Measurements from ENCODE around the gene DMP1.

DMP1 gene

GRCh38 chr4:87680271-87680670, 30.2 kb downstream of the DMP1 start:
- in situ Hi-C loops (cut with MboI; ENCODE audit: low sequenced_read_pairs), result loop anchor here (25.0 kb wide), 1 partner anchor 157 kb away; the partner anchor contains the start of gene MEPE

GRCh38 chr4:87688316-87688715, 38.2 kb downstream of the DMP1 start:
- in situ Hi-C loops (cut with MboI; ENCODE audit: low sequenced_read_pairs), result loop anchor here (25.0 kb wide), 1 partner anchor 149 kb away; the partner anchor contains the start of gene MEPE

- in situ Hi-C loops (cut with MboI; ENCODE audit: low sequenced_read_pairs), result loop anchor here (25.0 kb wide), 1 partner anchor 146 kb away; the partner anchor contains the start of gene MEPE
Observed at GRCh38 chr4:87690947-87691346, 40.9 kb downstream of the DMP1 start.

- in situ Hi-C loops (cut with MboI; ENCODE audit: low sequenced_read_pairs), result loop anchor here (25.0 kb wide), 1 partner anchor 145 kb away; the partner anchor contains the start of gene MEPE
Observed at GRCh38 chr4:87692060-87692459, 42.0 kb downstream of the DMP1 start.

- in situ Hi-C loops (cut with MboI; ENCODE audit: low sequenced_read_pairs), result loop anchor here (25.0 kb wide), 1 partner anchor 140 kb away; the partner anchor contains the start of gene MEPE
Observed at GRCh38 chr4:87697272-87697671, 47.2 kb downstream of the DMP1 start.

GRCh38 chr4:87697945-87698344, 47.9 kb downstream of the DMP1 start:
- in situ Hi-C loops (cut with MboI; ENCODE audit: low sequenced_read_pairs), result loop anchor here (25.0 kb wide), 1 partner anchor 139 kb away; the partner anchor contains the start of gene MEPE

GRCh38 chr4:87698394-87698793, 48.3 kb downstream of the DMP1 start:
- in situ Hi-C loops (cut with MboI; ENCODE audit: low sequenced_read_pairs), result loop anchor here (25.0 kb wide), 1 partner anchor 139 kb away; the partner anchor contains the start of gene MEPE

GRCh38 chr4:87704001-87704400, 53.9 kb downstream of the DMP1 start:
- in situ Hi-C loops (cut with MboI; ENCODE audit: low sequenced_read_pairs), result no loop called here

- in situ Hi-C loops (cut with MboI; ENCODE audit: low sequenced_read_pairs), result no loop called here
Observed at GRCh38 chr4:87707279-87707918, 57.3 kb downstream of the DMP1 start.

All from hTERT RPE-1 (cell line).